SK-N-MC (cell line): Measurements from ENCODE around the gene ESRP2.

Experiments used
- DNase-seq: peaks from one replicate; pipeline ENCODE4 v3.0.0-alpha.2; 2011; ENCODE audit warnings: low read depth, low spot score
- H3K27ac ChIP-seq: fragments of 200-600 bp; sonication (generic); 2 replicates; pipeline ENCODE4 v1.5.1; 2016; ENCODE audit warnings: mixed run types
- H3K36me3 ChIP-seq: fragments of 200-600 bp; sonication (generic); 2 replicates; pipeline ENCODE4 v1.6.1; 2017; ENCODE audit warnings: antibody characterized with exemption, low read length, mixed read lengths; ENCODE audit not compliant: insufficient read depth
- H3K4me3 ChIP-seq: fragments of 200-600 bp; sonication (generic); 2 replicates; pipeline ENCODE4 v1.5.1; 2016
- H3K9ac ChIP-seq: fragments of 200-600 bp; sonication (generic); 2 replicates; pipeline ENCODE4 v1.8.0; 2017; ENCODE audit warnings: mixed run types, mixed read lengths; ENCODE audit not compliant: insufficient read length
- H3K9me3 ChIP-seq: fragments of 200-600 bp; sonication (generic); 2 replicates; pipeline ENCODE4 v1.6.1; 2017; ENCODE audit warnings: low read depth, mild to moderate bottlenecking, antibody characterized with exemption, low read length, moderate library complexity, mixed read lengths
- EZH2 ChIP-seq: fragments of 200-600 bp; sonication (generic); IDR thresholded peaks from one replicate; pipeline ENCODE4 v1.6.1; 2017; ENCODE audit warnings: antibody characterized with exemption
- FOXP2 ChIP-seq: optimal IDR thresholded peaks from 2 replicates; pipeline ENCODE3; 2011; ENCODE audit warnings: mild to moderate bottlenecking, moderate library complexity; ENCODE audit not compliant: insufficient read depth; ENCODE audit errors: extremely low read length, control extremely low read depth
- POLR2AphosphoS5 ChIP-seq: IDR thresholded peaks from 2 replicates; pipeline ENCODE4 v1.6.1; 2012; ENCODE audit warnings: mild to moderate bottlenecking, low read depth, low read length, borderline replicate concordance

ESRP2 gene

DNA sequence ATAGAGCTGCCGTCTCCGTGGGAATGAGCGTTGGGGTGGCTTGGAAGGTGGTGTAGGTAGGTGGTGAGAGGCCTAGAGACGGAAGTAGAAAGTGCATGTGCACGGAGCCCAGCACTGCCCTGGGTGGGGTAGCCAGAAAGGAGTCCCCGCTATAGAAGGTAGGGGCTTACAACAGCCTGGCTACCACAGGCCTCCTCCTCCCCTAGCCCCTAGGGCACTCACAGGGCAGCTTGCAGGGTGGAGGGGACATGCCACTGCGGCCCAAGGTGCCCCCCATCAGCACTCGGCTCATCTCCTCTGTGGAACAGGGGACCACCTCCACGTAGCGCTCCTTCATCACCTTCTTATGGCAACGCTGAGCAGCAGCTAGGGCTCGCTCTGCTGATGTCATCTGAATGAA, 5.0 kb downstream of the ESRP2 start:
- no peak overlapping the region for H3K4me3 ChIP-seq
- no peaks in the 10 kb centered on the region for H3K9me3 ChIP-seq
- no peak overlapping the region for H3K27ac ChIP-seq
- no peak for DNase-seq
- no peak overlapping the region for H3K9ac ChIP-seq
- TF ChIP-seq EZH2 (no peak), POLR2AphosphoS5 (no peak), FOXP2 (no peak)
- H3K36me3 ChIP-seq: no peaks in the 10 kb centered on the region

GRCh38 chr16:68230176-68230571, 5.8 kb downstream of the ESRP2 start:
- TF ChIP-seq EZH2 (no peak), POLR2AphosphoS5 (no peak), FOXP2 (no peak)
- no peak overlapping the region for H3K27ac ChIP-seq
- H3K9me3 ChIP-seq: no peaks in the 10 kb centered on the region
- no peak overlapping the region for H3K4me3 ChIP-seq
- no peak for DNase-seq
- H3K36me3 ChIP-seq: no peaks in the 10 kb centered on the region
- H3K9ac ChIP-seq: no peak overlapping the region

DNA sequence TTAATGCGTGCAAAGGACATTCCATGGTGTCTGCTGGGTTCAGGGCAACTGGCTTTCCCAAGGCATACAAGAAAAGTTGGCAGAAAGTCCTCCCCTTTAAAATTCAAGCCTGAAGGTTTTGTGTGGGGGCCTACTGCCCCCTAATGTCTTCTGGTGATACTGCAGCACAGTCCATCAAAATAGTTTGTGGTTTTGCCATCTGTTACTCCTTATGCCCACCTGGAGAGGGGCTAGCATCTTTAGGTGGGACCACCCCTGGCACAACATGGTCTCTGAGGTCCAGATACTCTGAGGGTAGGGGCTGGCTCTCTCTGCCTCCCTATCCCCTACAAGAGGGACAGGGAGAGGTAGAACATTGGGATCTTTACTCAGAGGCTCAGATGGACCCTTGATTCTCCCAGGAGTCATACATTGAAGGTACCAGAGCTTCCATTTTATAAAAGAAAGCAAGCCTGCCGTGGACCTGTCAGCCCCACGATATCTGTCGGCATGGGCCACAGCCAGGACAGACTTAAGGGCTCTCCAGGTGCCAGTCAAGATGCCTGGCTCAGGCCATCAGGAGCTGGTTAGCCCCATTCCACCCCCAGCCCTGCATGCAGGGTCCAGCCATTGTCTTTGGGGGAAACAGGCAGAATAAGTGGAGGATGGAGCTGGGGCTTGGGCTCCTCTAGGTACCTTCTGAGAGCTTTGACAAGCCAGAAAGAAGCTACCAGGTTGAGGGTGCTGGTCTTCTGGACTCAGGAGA, 6.3 kb downstream of the ESRP2 start:
- Histone ChIP-seq H3K9me3 (no peaks in the 10 kb centered on the region), H3K4me3 (no peak overlapping the region), H3K27ac (no peak overlapping the region), H3K9ac (no peak overlapping the region), H3K36me3 (no peaks in the 10 kb centered on the region)
- no peak for TF ChIP-seq POLR2AphosphoS5
- TF ChIP-seq FOXP2: no peak
- no peak for TF ChIP-seq EZH2
- DNase-seq: no peak

- no peaks in the 10 kb centered on the region for H3K36me3 ChIP-seq
- H3K27ac ChIP-seq: no peak overlapping the region
Measured at GRCh38 chr16:68228652-68229051, 7.3 kb downstream of the ESRP2 start.

DNA sequence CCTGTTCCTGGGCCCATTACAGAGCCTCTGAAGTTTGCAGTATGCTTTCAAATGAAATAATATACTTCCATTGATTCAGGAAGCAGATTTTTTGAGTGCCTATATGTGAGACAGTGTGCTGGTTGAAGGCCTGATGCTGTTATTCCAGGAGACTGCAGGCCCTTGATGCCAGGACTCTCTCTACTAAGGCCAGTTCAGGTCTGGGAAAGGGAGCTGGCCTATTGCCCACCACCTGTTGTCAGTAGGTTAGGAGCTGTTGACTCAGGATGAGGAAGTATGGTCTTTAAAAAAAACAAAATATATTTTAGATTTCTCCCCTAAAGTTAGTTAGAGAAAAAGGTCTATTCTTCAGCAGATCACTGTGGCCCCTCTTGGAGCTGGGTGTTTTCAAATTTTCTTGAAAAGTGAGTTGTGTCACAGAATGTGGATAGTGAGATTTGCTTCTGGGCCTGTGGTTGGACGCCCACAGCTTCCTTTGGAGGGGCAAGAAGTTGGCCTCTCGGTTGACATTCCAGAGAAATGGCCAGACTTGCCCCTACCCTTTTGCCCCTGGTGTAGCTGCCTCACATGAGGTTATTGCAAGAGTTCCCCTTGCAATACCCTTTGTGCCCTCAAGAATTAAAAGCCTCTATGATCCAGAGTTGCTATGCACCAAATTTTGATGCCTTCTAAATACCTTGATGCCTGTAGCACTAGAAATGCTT, 7.9 kb downstream of the ESRP2 start:
- Histone ChIP-seq H3K9me3 (no peaks in the 10 kb centered on the region), H3K27ac (no peak overlapping the region), H3K9ac (no peak overlapping the region), H3K36me3 (no peaks in the 10 kb centered on the region), H3K4me3 (no peak overlapping the region)
- DNase-seq: no peak
- TF ChIP-seq EZH2 (no peak), FOXP2 (no peak), POLR2AphosphoS5 (no peak)

More at GRCh38 chr16:68228652-68229051, 7.3 kb downstream of the ESRP2 start:
- no peak overlapping the region for H3K9ac ChIP-seq
- no peaks in the 10 kb centered on the region for H3K9me3 ChIP-seq
- TF ChIP-seq EZH2: no peak
- TF ChIP-seq POLR2AphosphoS5: no peak
- TF ChIP-seq FOXP2: no peak
- no peak for DNase-seq
- no peak overlapping the region for H3K4me3 ChIP-seq

DNA sequence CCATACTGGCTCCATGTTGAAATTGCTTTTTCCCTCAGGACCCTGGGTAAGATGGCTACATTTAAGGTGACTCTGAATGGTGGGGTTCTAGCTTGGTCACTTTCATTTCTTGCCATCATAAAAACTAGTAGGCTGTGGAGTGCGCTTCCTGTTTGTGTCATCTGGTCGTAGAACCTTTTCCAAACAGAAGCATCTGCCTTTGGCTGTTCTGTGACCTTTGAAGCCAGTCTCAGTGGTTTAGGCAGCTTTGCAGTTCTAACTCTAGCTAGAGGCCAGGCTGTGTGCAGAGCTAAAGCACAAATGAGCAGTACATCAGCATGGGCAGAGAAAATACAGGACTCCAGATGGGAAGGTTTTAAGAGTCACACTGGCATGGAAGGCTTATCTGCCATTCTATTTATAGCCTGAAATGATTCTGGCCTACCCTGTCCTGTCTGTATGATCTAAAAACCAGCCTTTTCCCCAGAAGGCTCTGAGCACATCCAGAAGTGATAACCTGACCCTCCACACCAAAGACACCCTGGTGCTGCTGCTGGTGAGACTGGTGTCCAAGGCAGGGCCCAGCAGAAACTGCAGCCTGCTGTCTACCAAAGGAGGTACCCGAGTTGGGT, 8.6 kb downstream of the ESRP2 start:
- no peak overlapping the region for H3K27ac ChIP-seq
- no peaks in the 10 kb centered on the region for H3K9me3 ChIP-seq
- no peak overlapping the region for H3K9ac ChIP-seq
- no peaks in the 10 kb centered on the region for H3K36me3 ChIP-seq
- TF ChIP-seq FOXP2 (no peak), EZH2 (no peak), POLR2AphosphoS5 (no peak)
- DNase-seq: no peak
- no peak overlapping the region for H3K4me3 ChIP-seq

GRCh38 chr16:68226116-68226515, 9.8 kb downstream of the ESRP2 start:
- TF ChIP-seq EZH2 (no peak), POLR2AphosphoS5 (no peak), FOXP2 (no peak)
- Histone ChIP-seq H3K36me3 (no peaks in the 10 kb centered on the region), H3K9me3 (no peaks in the 10 kb centered on the region), H3K27ac (no peak overlapping the region), H3K9ac (no peak overlapping the region), H3K4me3 (no peak overlapping the region)
- no peak for DNase-seq

DNA sequence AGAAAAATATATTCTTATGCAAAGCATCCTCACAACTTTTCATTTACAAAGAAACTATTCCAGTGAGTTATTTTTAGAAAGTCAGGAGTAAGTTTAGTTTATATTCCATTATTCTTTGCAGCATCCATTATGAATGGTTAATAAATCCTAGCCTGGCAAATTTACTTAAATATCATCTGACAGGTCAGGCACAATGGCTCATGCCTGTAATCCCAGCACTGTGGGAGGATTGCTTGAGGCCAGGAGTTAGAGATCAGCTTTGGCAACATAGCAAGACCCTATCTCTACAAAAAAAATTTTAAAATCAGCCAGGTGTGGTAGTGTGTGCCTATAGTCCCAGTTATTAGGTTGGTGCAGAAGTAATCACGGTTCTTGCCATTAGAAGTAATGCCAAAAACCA, 12.9 kb downstream of the ESRP2 start:
- H3K4me3 ChIP-seq: no peak overlapping the region
- H3K27ac ChIP-seq: no peak overlapping the region
- H3K9ac ChIP-seq: no peak overlapping the region
- TF ChIP-seq EZH2 (no peak), FOXP2 (no peak), POLR2AphosphoS5 (no peak)
- H3K36me3 ChIP-seq: no peaks in the 10 kb centered on the region
- no peak for DNase-seq
- H3K9me3 ChIP-seq: no peaks in the 10 kb centered on the region

DNA sequence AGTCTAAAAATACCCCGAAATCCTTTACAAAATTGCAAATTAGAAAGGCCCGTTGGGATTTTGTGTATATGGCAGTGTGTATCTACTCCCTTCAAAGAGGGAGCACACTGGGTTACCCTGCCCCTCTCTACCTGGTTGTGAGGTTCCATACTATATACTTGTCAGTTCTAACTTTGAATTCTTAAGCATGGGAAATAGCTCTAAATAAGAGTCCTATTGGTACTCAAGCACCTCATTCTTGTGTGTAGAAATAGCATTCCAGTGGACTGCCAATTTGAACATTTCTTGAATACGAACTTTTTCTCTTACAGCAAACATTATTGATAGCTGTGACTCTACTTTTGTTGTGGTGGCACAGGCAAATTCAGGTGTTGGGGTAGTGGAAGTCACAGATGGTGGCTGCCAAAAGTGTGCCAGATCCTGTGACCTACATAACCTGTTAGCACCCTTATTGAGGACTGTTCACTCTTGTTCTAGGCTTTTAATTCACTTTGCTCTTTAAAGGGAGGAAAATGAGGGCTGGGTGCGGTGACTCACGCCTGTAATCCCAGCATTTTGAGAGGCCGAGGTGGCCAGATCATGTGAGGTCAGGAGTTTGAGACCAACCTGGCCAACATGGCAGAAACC, 16.1 kb downstream of the ESRP2 start:
- no peak overlapping the region for H3K4me3 ChIP-seq
- no peak overlapping the region for H3K27ac ChIP-seq
- no peak for DNase-seq
- H3K9me3 ChIP-seq: no peaks in the 10 kb centered on the region
- H3K36me3 ChIP-seq: no peaks in the 10 kb centered on the region
- no peak overlapping the region for H3K9ac ChIP-seq
- TF ChIP-seq EZH2 (no peak), POLR2AphosphoS5 (no peak), FOXP2 (no peak)
